ENCODE measurements around the gene HKDC1. TPM values are rescaled to one million over a fixed set of nuclear protein-coding genes. Genes with fewer than 3 reads are reported as not detected.
"Not testable (repeated sequence)": the region's sequence is repeated elsewhere in the genome, so short reads cannot be mapped to it uniquely, and the experiment has no call there.

The HKDC1 gene
- total RNA-seq, 2 donors from 2014 or later: not detected

DNA sequence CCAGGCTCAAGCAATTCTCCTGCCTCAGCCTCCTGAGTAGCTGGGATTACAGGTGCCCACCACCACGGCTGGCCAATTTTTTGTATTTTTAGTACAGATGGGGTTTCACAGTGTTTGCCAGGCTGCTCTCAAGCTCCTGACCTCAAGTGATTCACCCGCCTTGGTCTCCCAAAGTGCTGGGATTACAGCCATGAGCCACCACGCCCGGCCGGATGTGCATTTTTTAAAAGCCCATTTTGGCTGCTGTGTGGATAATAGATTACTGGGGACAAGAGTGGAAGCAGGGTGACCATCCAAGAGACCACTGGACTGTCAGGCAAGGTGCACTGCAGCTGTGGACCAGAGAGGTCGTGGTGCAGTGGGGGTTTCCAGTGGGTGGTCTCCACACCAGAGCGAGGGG is 21.4 kb downstream of the HKDC1 start:
- DNase-seq (ENCODE audit: low spot score): no peak
- Mint-ChIP-seq H3K27ac (no peak overlapping the region), H3K36me3 (no peaks in the 10 kb centered on the region), H3K4me1 (ENCODE audit: low read depth in 2 of 2) (peaks cover 4 to 17% of the 10 kb centered on the region in 2 donors), H3K9me3 (no peaks in the 10 kb centered on the region), H3K27me3 (no peaks in the 10 kb centered on the region), H3K4me3 (no peak overlapping the region)
- ATAC-seq: no peak

DNA sequence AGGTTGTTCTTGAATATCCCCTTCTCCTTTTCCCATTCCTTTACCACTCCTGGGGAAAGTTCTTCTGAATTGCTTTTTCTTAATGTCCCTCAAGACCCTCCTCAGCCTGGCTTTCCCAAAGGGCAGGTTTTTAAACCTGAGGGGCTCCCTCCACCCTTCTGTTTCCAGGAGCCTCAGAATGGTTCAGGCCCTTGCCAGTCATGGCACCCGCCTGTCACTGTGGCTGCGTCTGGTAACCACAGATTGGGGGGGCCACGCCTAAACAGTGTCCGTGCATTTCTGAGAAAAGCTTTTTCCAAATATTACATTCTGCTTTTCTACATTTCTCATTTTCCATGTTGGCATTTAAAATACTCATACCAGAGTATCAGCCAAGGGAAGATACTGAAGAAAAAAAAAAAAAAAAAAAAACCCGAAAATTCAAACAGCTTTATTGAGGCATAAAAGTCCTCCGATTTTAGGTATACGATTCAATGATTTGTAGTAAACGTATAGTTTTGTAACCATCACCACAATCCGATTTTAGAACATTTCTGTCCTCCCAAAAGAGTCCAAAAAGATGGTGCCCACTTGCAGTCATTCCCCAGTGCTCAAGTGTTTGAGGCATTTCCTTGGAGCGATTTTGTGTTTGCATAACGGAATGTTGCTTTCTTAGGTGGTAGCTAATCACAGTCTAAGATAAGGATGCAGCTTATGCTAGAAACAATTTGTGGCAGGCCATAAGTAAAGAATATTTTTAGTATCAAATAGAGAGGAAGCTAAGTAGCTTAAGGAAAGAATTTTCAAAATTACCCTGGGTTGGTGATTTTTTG is 22.1 kb downstream of the HKDC1 start:
- Mint-ChIP-seq H3K9me3 (no peaks in the 10 kb centered on the region), H3K36me3 (no peaks in the 10 kb centered on the region), H3K4me1 (ENCODE audit: low read depth in 2 of 2) (peaks cover 4 to 11% of the 10 kb centered on the region in 2 donors), H3K27me3 (no peaks in the 10 kb centered on the region), H3K4me3 (no peak overlapping the region), H3K27ac (no peak overlapping the region)
- ATAC-seq (no peak), DNase-seq (ENCODE audit: low spot score) (no peak)

DNA sequence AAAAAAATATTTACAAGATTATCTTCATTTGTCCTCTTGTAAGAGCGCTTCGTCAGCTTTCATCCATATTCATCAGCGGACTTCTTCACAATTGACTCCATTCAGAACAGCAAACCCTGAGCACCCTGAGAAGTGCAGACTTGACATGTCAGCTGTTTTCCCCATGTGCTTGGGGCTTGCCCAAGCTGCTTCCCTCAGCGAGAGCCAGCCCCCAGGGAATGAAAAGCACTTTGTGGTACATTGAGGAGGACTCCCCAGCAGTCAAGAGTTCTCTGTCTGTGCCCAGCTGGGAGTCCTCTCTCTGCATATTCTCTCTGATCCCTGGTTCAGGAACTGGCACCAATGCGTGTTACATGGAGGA is 22.7 kb downstream of the HKDC1 start:
- Mint-ChIP-seq H3K36me3 (no peaks in the 10 kb centered on the region), H3K4me3 (no peak overlapping the region), H3K9me3 (no peaks in the 10 kb centered on the region), H3K27me3 (no peaks in the 10 kb centered on the region), H3K27ac (no peak overlapping the region), H3K4me1 (ENCODE audit: low read depth in 2 of 2) (peaks cover 0 to 6% of the 10 kb centered on the region in 2 donors)
- no peak for ATAC-seq
- no peak for DNase-seq (ENCODE audit: low spot score)

DNA sequence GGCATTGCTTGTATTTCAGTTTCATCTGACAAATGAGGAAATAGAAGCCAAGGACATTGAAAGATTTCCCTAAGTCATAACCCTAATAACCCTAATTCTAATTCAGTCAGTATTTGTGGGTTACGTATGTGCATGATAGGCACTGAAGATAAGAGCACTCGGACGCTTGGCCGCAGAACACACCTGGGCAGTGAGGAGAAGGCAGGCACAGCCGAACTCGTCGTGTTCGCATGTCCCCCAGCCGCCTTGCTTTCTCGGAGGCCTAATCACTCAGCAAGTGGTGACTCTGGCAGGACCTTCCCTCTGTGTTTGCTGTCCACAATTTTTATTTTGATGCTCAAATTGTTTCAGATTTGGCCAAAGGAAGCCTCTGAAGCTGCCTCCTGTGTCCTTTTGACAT is 23.7 kb downstream of the HKDC1 start:
- no peak overlapping the region for H3K27ac Mint-ChIP-seq
- H3K4me3 Mint-ChIP-seq: no peak overlapping the region
- DNase-seq (ENCODE audit: low spot score) (no peak), ATAC-seq (no peak)
- no peaks in the 10 kb centered on the region for H3K36me3 Mint-ChIP-seq
- no peaks in the 10 kb centered on the region for H3K27me3 Mint-ChIP-seq
- H3K4me1 Mint-ChIP-seq (ENCODE audit: low read depth in 2 of 2): peaks cover 0 to 5% of the 10 kb centered on the region in 2 donors
- H3K9me3 Mint-ChIP-seq: no peaks in the 10 kb centered on the region

DNA sequence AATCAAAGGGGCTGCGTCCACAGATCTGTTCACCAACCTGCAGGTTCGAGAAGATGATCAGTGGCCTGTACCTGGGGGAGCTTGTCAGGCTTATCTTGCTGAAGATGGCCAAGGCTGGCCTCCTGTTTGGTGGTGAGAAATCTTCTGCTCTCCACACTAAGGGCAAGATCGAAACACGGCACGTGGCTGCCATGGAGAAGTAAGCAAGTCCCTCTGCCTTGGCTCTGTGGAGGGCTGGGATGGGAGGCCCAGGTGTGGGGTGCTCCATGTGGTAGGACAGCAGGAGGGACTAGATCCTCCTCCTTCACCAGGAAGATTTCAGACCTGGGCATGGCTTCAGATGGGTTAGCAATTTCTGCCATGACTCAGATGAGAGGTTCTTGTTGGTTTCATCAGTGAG is 25.9 kb downstream of the HKDC1 start:
- DNase-seq (ENCODE audit: low spot score) (no peak), ATAC-seq (no peak)
- H3K36me3 Mint-ChIP-seq: no peaks in the 10 kb centered on the region
- no peak overlapping the region for H3K27ac Mint-ChIP-seq
- no peak overlapping the region for H3K4me3 Mint-ChIP-seq
- H3K9me3 Mint-ChIP-seq: no peaks in the 10 kb centered on the region
- no peaks in the 10 kb centered on the region for H3K27me3 Mint-ChIP-seq
- H3K4me1 Mint-ChIP-seq (ENCODE audit: low read depth in 2 of 2): peaks cover 0 to under 1% of the 10 kb centered on the region in 2 donors

DNA sequence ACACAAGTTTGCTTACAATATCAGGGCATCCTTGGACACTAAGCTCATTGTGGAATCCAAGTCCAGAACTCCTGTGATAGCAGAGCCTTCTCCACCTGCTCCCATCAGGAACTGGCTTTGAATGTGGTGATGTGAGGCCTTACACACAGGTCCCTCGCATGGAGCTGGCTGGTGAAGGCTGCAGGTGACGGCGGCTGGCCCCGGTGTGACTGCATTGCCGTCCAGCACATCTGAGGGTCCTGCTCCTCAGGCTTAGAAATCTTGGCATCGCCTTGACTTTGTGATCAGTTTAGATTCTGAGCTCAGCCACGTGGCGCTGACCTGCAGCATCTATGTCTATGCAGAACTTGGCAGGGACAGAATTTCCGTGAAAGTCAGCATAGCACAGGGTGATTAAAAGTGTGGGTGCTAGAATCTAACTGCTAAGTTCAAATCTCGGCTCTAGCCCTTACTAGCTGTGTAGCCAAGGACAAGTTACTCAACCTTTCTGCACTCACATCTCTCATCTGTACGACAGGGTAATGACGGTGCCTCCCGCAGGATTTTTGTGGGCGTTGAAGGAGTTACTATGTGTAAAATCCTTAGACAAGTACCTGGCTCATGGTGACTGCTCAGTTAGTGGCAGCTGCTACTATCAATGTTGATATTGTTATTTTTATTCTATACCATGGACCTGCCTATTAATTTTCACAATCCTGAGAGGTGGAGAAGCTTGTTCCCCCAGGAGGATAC is 26.6 kb downstream of the HKDC1 start:
- Mint-ChIP-seq H3K9me3 (no peaks in the 10 kb centered on the region), H3K27me3 (no peaks in the 10 kb centered on the region), H3K4me3 (no peak overlapping the region), H3K27ac (no peak overlapping the region), H3K36me3 (no peaks in the 10 kb centered on the region), H3K4me1 (ENCODE audit: low read depth in 2 of 2) (no peaks in the 10 kb centered on the region)
- ATAC-seq (no peak), DNase-seq (ENCODE audit: low spot score) (no peak)

DNA sequence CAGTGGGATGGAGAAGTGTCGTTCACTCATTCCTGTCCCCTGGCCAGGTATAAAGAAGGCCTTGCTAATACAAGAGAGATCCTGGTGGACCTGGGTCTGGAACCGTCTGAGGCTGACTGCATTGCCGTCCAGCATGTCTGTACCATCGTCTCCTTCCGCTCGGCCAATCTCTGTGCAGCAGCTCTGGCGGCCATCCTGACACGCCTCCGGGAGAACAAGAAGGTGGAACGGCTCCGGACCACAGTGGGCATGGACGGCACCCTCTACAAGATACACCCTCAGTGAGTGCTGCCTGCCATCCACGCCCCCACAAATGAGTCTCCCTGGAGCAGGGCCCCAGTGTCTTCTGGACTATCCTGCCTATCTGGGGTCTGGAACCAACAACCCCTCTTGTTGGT is 27.2 kb downstream of the HKDC1 start:
- H3K27me3 Mint-ChIP-seq: no peaks in the 10 kb centered on the region
- peak in 1 of 2 donors; percentile 41 for ATAC-seq
- no peak overlapping the region for H3K4me3 Mint-ChIP-seq
- H3K4me1 Mint-ChIP-seq (ENCODE audit: low read depth in 2 of 2): no peaks in the 10 kb centered on the region
- H3K9me3 Mint-ChIP-seq: no peaks in the 10 kb centered on the region
- DNase-seq (ENCODE audit: low spot score): no peak
- no peak overlapping the region for H3K27ac Mint-ChIP-seq
- H3K36me3 Mint-ChIP-seq: no peaks in the 10 kb centered on the region

DNA sequence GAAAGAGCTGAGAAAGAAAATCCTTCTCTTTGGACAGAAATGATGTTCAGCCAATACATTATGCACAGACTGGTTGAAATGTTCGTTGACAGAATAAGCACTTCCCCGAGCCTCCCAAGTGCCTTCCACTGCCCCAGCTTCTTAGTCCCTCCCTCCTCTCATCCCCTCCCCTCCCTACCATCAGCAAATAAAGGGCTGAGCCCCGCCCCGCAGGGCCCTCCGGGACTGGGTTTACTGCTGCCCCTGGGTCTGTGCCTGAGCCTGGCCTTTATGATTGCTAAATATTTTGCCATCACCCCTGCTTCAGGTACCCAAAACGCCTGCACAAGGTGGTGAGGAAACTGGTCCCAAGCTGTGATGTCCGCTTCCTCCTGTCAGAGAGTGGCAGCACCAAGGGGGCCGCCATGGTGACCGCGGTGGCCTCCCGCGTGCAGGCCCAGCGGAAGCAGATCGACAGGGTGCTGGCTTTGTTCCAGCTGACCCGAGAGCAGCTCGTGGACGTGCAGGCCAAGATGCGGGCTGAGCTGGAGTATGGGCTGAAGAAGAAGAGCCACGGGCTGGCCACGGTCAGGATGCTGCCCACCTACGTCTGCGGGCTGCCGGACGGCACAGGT is 28.1 kb downstream of the HKDC1 start:
- Mint-ChIP-seq H3K4me3 (no peak overlapping the region), H3K4me1 (ENCODE audit: low read depth in 2 of 2) (no peaks in the 10 kb centered on the region), H3K36me3 (no peaks in the 10 kb centered on the region), H3K27ac (no peak overlapping the region), H3K27me3 (no peaks in the 10 kb centered on the region), H3K9me3 (no peaks in the 10 kb centered on the region)
- DNase-seq (ENCODE audit: low spot score) (no peak), ATAC-seq (no peak)

DNA sequence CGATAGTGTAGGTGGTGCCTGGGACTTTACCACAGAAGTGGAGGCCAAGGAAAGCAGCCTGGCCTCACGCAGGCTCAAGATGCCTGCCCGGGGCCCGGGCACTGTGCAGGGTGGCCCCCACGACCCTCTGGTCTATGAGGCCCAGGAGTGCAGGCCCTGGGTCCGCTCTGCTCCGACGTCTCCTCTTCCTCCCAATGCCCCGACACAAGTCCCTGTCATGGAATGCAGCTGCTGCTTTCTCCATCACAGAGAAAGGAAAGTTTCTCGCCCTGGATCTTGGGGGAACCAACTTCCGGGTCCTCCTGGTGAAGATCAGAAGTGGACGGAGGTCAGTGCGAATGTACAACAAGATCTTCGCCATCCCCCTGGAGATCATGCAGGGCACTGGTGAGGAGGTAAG is 29.9 kb downstream of the HKDC1 start:
- no peaks in the 10 kb centered on the region for H3K4me1 Mint-ChIP-seq (ENCODE audit: low read depth in 2 of 2)
- ATAC-seq: no peak
- H3K4me3 Mint-ChIP-seq: no peak overlapping the region
- H3K27ac Mint-ChIP-seq: no peak overlapping the region
- no peaks in the 10 kb centered on the region for H3K27me3 Mint-ChIP-seq
- no peaks in the 10 kb centered on the region for H3K36me3 Mint-ChIP-seq
- DNase-seq (ENCODE audit: low spot score): no peak
- H3K9me3 Mint-ChIP-seq: no peaks in the 10 kb centered on the region

DNA sequence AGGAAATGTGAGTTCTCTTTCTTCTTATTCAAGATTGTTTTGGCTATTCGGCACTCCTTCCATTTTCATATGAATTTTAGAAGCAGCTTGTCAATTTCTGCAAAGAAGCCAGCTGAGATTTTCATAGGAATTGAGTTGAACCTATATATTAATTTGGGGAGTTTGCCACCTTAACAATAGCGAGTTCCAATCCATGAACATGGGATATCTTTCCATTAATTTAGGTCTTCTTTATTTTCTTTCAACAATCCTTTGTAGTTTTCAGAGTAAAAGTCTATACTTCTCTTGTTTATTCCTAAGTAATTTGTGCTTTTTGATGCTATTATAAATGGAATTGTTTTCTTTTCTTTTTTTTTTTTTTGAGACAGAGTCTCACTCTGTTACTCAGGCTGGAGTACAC is 31.3 kb downstream of the HKDC1 start:
- not testable (repeated sequence) for H3K4me1 Mint-ChIP-seq (ENCODE audit: low read depth in 2 of 2); H3K36me3 Mint-ChIP-seq; DNase-seq (ENCODE audit: low spot score)

DNA sequence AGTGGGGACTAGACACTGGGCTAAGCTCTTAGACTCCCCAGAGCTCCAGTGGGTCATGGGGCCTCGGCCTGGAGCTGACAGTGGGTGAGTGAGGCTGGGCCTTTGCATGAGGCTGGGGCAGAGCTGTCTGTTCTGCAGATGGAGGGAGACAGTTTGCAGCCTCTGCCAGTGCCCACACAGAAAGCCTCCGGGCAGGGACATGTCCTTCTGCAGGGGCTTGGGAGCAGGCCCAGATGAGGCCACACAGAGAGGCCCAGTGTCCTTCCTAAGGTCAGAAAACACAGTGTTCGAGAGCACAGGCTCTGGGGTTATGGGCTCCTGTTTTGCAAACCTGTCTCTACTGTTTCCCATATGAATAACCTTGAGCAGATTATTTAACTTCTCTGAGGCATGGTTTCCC is 33.0 kb downstream of the HKDC1 start:
- Mint-ChIP-seq H3K27ac (no peak overlapping the region), H3K4me1 (ENCODE audit: low read depth in 2 of 2) (no peaks in the 10 kb centered on the region)

More for the DNA sequence above, 31.3 kb downstream of the HKDC1 start:
- not testable (repeated sequence) for H3K4me3 Mint-ChIP-seq, ATAC-seq, H3K27me3 Mint-ChIP-seq, H3K27ac Mint-ChIP-seq, H3K9me3 Mint-ChIP-seq

DNA sequence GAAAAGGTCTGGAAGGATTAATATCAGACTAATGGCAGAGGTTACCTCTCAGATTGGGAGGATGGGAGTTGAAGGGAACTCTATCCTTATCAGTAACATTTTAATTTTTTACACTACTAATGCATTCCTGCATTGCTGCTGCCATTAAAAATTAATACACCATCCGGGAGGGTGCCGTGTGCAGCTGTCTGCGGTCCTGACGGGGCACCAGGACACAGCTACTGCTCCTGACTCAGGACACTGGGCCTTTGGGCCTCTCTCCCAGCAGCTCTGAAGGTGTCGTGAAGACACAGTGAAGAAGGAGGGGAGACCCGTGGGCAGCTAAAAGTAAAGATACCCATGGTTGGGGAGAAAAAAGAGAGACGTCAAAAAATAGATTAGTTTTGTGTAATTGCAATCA is 34.7 kb downstream of the HKDC1 start:
- no peaks in the 10 kb centered on the region for H3K27me3 Mint-ChIP-seq
- no peaks in the 10 kb centered on the region for H3K4me1 Mint-ChIP-seq (ENCODE audit: low read depth in 2 of 2)
- DNase-seq (ENCODE audit: low spot score): no peak
- H3K4me3 Mint-ChIP-seq: no peak overlapping the region
- H3K9me3 Mint-ChIP-seq: no peaks in the 10 kb centered on the region
- H3K27ac Mint-ChIP-seq: no peak overlapping the region
- no peak for ATAC-seq
- H3K36me3 Mint-ChIP-seq: no peaks in the 10 kb centered on the region

More for the DNA sequence above, 33.0 kb downstream of the HKDC1 start:
- DNase-seq (ENCODE audit: low spot score) (no peak), ATAC-seq (no peak)
- Mint-ChIP-seq H3K27me3 (no peaks in the 10 kb centered on the region), H3K4me3 (no peak overlapping the region), H3K9me3 (no peaks in the 10 kb centered on the region), H3K36me3 (no peaks in the 10 kb centered on the region)

DNA sequence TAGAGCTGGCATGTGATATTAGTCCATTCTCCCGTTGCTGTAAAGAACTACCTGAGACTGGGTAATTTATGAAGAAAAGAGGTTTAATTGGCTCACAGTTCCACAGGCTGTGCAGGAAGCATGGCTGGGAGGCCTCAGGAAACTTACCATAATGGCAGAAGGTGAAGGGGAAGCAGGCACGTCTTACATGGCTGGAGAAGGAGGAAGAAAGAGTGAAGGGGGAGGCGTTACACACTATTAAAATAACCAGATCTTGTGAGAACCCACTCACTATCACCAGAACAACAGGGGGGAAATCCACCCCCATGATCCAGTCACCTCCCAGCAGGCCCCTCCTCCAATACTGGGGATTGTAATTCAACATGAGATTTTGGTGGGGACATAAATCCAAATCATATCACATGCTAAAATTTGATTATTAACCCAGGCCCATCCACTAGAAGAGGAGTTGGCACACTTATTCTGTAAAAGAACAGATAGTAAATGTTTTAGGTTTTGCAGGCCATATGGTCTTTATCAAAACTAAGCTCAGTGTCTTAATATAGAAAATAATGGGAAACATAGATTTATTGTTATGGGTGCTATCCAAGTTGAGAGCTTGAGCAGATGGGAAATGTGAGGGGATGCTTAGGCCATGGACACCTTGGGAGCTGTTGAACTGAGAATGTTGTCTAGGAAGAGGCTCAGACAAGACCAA is 39.6 kb downstream of the HKDC1 start:
- Mint-ChIP-seq H3K27me3 (no peaks in the 10 kb centered on the region), H3K36me3 (no peaks in the 10 kb centered on the region), H3K4me1 (ENCODE audit: low read depth in 2 of 2) (peaks cover 8 to 19% of the 10 kb centered on the region in 2 donors), H3K9me3 (no peaks in the 10 kb centered on the region), H3K27ac (no peak overlapping the region), H3K4me3 (no peak overlapping the region)
- ATAC-seq: no peak
- DNase-seq (ENCODE audit: low spot score): no peak

DNA sequence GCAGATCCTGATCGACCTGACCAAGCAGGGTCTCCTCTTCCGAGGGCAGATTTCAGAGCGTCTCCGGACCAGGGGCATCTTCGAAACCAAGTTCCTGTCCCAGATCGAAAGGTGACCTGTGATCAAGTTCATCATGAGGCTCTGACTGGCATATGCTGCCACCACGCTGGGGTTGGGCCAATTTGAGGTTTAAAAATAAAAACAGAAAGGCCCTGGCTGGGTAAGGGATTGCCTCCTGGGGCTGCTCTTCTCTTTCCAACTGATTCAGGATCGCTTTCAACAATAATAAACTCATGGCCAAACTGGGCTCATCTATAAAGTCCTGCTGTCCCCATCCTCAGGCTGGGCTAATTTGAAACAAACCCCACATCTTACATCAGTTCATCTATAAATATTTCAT is 41.1 kb downstream of the HKDC1 start:
- H3K4me3 Mint-ChIP-seq: no peak overlapping the region
- no peaks in the 10 kb centered on the region for H3K9me3 Mint-ChIP-seq
- H3K4me1 Mint-ChIP-seq (ENCODE audit: low read depth in 2 of 2): peaks cover 8 to 19% of the 10 kb centered on the region in 2 donors
- H3K27me3 Mint-ChIP-seq: peaks cover 0 to 3% of the 10 kb centered on the region in 2 donors
- ATAC-seq (no peak), DNase-seq (ENCODE audit: low spot score) (no peak)
- H3K36me3 Mint-ChIP-seq: no peaks in the 10 kb centered on the region
- no peak overlapping the region for H3K27ac Mint-ChIP-seq
